NT2/D1 (cell line): Measurements from ENCODE around the gene LTB4R.

Experiments
- YY1 ChIP-seq: IDR thresholded peaks from 2 replicates; pipeline ENCODE4 v1.6.1; 2011; ENCODE audit not compliant: insufficient read length, insufficient read depth
- ZNF274 ChIP-seq: IDR thresholded peaks from 2 replicates; pipeline ENCODE4 v1.6.1; 2011; ENCODE audit warnings: mild to moderate bottlenecking, low read depth, low read length

DNA sequence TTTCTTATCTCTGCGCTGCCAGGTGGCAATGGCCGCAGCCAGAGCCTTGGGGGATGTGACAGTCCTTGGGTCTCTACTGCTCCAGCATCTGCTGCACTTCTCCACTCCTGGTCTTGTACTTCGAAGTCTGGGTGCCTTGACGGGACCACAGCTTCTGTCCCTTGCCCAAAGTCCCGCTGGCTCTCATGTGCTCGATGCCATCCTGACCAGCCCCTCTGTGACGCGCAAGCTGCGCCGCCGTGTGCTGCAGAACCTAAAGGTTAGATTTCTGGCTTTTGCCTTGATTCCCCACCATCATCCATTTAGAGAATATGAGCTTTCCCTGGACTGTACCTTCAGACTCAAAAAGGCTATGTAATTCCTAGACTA is 7.3 kb upstream of the LTB4R start:
- TF ChIP-seq YY1, result no peak
- TF ChIP-seq ZNF274, result no peak
